Ovary (tissue), 9 donors: ENCODE measurements around the gene SULF2. TPM values are rescaled to one million over a fixed set of nuclear protein-coding genes. Genes with fewer than 3 reads are reported as not detected.

Experiments
- DNase-seq, 5 donors: peaks; one replicate each; pipeline ENCODE4 v3.0.0-alpha.2; 2019 to 2020
- H3K27ac ChIP-seq, 2 donors: fragments of 200-600 bp; one replicate each; pipeline versions ENCODE4 v1.5.1 to v1.8.0; 2019 to 2022
- H3K27me3 ChIP-seq: fragments of 200-600 bp; one replicate; pipeline ENCODE4 v1.8.0; 2022
- H3K36me3 ChIP-seq: fragments of 200-600 bp; sonication (generic); one replicate; pipeline ENCODE4 v1.5.1; 2019
- H3K4me1 ChIP-seq: one replicate; pipeline ENCODE4 v1.8.1; 2013; ENCODE audit warnings: mild to moderate bottlenecking, moderate library complexity; ENCODE audit not compliant: insufficient read depth
- H3K4me3 ChIP-seq: fragments of 200-600 bp; sonication (generic); one replicate; pipeline ENCODE4 v1.5.1; 2017
- H3K9me3 ChIP-seq, 2 donors: fragments of 200-600 bp in 1 of 2; sonication (generic) in 1 of 2; one replicate each; pipeline versions ENCODE4 v1.5.1 to v1.8.1; 2013 to 2019; ENCODE audit warnings: mild to moderate bottlenecking in 1 of 2, moderate library complexity in 1 of 2
- EP300 ChIP-seq: sonication (generic); formaldehyde crosslinking; IDR thresholded peaks from one replicate; pipeline ENCODE4 v1.6.1; 2017; ENCODE audit warnings: antibody characterized with exemption
- POLR2A ChIP-seq: fragments of 450-650 bp; IDR thresholded peaks from one replicate; pipeline ENCODE4 v1.6.1; 2017; ENCODE audit warnings: antibody characterized with exemption, mild to moderate bottlenecking, moderate library complexity
- WGBS, 3 donors: extraction: QIAGEN DNeasy Blood & Tissue Kit in 1 of 3; methylation state at CpG; one replicate each; pipeline versions ENCODE4 v1.1.5 to v1.1.7; 2013 to 2017; 5-methylcytosine and 5-hydroxymethylcytosine counted together
- intact Hi-C, 4 donors: fragments of 100-400 bp; cut with DNase I; formaldehyde crosslinking; loops; one replicate each; pipeline versions ENCODE4 v1.11.0 to v1.15.1; 2022 to 2023
- polyA plus RNA-seq, 2 donors: library from polyadenylated mRNA; stranded (reverse); fragments of 200-250 nt in 1 of 2; fragments of 350-450 nt in 1 of 2; fragmentation: Illumina TruSeq in 1 of 2; extraction: RNeasy Lipid Tissue Mini Kit (QIAGEN cat#74804) in 1 of 2; gene quantifications; one replicate each; pipeline ENCODE4 v1.2.3, GENCODE V29; 2013 to 2014
- total RNA-seq, 7 donors: library from RNA; depleted of rRNA in 2 of 7; stranded (reverse); fragments of >200 nt in 2 of 7; fragmentation: NEBNext Ultra II Directional in 3 of 7; extraction: Animal tissue kit (Norgen Biotek cat#: 25700) in 3 of 7; gene quantifications; one replicate each; pipeline versions ENCODE4 v1.1.0 to v1.2.4, GENCODE V29; 2016 to 2023
- TF ChIP-seq, protein P1 (sequence below), 3 donors: fragments of 450-650 bp in 2 of 3; fragments of 200-600 bp in 1 of 3; IDR thresholded peaks; one replicate each; pipeline versions ENCODE4 v1.5.1 to v1.8.0; 2016 to 2022; ENCODE audit warnings: antibody characterized with exemption in 3 of 3, mild to moderate bottlenecking in 1 of 3
- donor health status: DM: no; HTN: no; CAD: no; lungs with moderate emphysema.
- donor health status: DM: no; HTN: no; CAD: no.
- donor health status: Bipolar disorder and iron deficiency.
- donor health status: DM: yes; HTN: yes; CAD: no.
- donor health status: DM: no; HTN: no; CAD: no.
- donor health status: DM: yes; HTN: yes; CAD: no.

SULF2 gene
- total and polyA plus RNA-seq, 9 donors = 128 to 423 (median 362) TPM

GRCh38 chr20:47614703-47615309 lies 170.5 kb downstream of the SULF2 start:
- no peaks in the 10 kb centered on the region for H3K4me1 ChIP-seq
- DNase-seq = no peak
- no peaks in the 10 kb centered on the region for H3K27me3 ChIP-seq
- no peak overlapping the region for H3K27ac ChIP-seq
- WGBS, 3 donors = 98 to 99% (median 98%) methylated on average over 2 of the region's 2 CpGs
- intact Hi-C loops = loop anchor here in 1 of 4 donors (10.0 kb wide), 1 partner anchor 230 kb away; no protein-coding TSS in a partner anchor
- no peaks in the 10 kb centered on the region for H3K36me3 ChIP-seq
- no peak for TF ChIP-seq POLR2A
- TF ChIP-seq EP300 = no peak
- TF ChIP-seq, protein P1, sequence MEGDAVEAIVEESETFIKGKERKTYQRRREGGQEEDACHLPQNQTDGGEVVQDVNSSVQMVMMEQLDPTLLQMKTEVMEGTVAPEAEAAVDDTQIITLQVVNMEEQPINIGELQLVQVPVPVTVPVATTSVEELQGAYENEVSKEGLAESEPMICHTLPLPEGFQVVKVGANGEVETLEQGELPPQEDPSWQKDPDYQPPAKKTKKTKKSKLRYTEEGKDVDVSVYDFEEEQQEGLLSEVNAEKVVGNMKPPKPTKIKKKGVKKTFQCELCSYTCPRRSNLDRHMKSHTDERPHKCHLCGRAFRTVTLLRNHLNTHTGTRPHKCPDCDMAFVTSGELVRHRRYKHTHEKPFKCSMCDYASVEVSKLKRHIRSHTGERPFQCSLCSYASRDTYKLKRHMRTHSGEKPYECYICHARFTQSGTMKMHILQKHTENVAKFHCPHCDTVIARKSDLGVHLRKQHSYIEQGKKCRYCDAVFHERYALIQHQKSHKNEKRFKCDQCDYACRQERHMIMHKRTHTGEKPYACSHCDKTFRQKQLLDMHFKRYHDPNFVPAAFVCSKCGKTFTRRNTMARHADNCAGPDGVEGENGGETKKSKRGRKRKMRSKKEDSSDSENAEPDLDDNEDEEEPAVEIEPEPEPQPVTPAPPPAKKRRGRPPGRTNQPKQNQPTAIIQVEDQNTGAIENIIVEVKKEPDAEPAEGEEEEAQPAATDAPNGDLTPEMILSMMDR (IDR thresholded peaks at IDR 0.05) = no peak
- no peak overlapping the region for H3K4me3 ChIP-seq
- H3K9me3 ChIP-seq = no peaks in the 10 kb centered on the region

- TF ChIP-seq EP300 (no peak), POLR2A (no peak)
- TF ChIP-seq, protein P1 (IDR thresholded peaks at IDR 0.05) = no peak
- no peaks in the 10 kb centered on the region for H3K36me3 ChIP-seq
- no peak overlapping the region for H3K4me3 ChIP-seq
- WGBS, 3 donors = 97 to 98% (median 98%) methylated on average over 2 of the region's 2 CpGs
- H3K27me3 ChIP-seq = no peaks in the 10 kb centered on the region
- H3K9me3 ChIP-seq = no peaks in the 10 kb centered on the region
- intact Hi-C loops = loop anchor here in 1 of 4 donors (10.0 kb wide), 1 partner anchor 228 kb away; no protein-coding TSS in a partner anchor
- DNase-seq = no peak
- H3K27ac ChIP-seq = no peak overlapping the region
- no peaks in the 10 kb centered on the region for H3K4me1 ChIP-seq
Observed at GRCh38 chr20:47612670-47613069, 172.6 kb downstream of the SULF2 start.

- 96 to 98% (median 97%) methylated on average over 9 of the region's 9 CpGs for WGBS, 3 donors
- no peak for DNase-seq
- H3K9me3 ChIP-seq = no peaks in the 10 kb centered on the region
- no peaks in the 10 kb centered on the region for H3K27me3 ChIP-seq
- TF ChIP-seq, protein P1 (IDR thresholded peaks at IDR 0.05) = no peak
- TF ChIP-seq EP300 (no peak), POLR2A (no peak)
- no peaks in the 10 kb centered on the region for H3K4me1 ChIP-seq
- no peak overlapping the region for H3K27ac ChIP-seq
- H3K4me3 ChIP-seq = no peak overlapping the region
- intact Hi-C loops = loop anchor here in 1 of 4 donors (10.0 kb wide), 1 partner anchor 227 kb away; no protein-coding TSS in a partner anchor
- no peaks in the 10 kb centered on the region for H3K36me3 ChIP-seq
Observed at GRCh38 chr20:47611785-47612184, 173.5 kb downstream of the SULF2 start.

- no peaks in the 10 kb centered on the region for H3K27me3 ChIP-seq
- no peaks in the 10 kb centered on the region for H3K36me3 ChIP-seq
- no peak overlapping the region for H3K27ac ChIP-seq
- no peak for DNase-seq
- no peaks in the 10 kb centered on the region for H3K9me3 ChIP-seq
- no peak for TF ChIP-seq EP300
- TF ChIP-seq, protein P1 (IDR thresholded peaks at IDR 0.05) = no peak
- no peaks in the 10 kb centered on the region for H3K4me1 ChIP-seq
- H3K4me3 ChIP-seq = no peak overlapping the region
- intact Hi-C loops = loop anchor here in 1 of 4 donors (10.0 kb wide), 1 partner anchor 226 kb away; no protein-coding TSS in a partner anchor
Observed at GRCh38 chr20:47610945-47611250, 174.4 kb downstream of the SULF2 start.
